Vagina (tissue), 2 donors: Measurements from ENCODE around the gene LCOR.
"Not testable (repeated sequence)": the region's sequence is repeated elsewhere in the genome, so short reads cannot be mapped to it uniquely, and the experiment has no call there.

Source experiments
- POLR2AphosphoS5 ChIP-seq, 2 donors: sonication (generic); formaldehyde crosslinking; IDR thresholded peaks; one replicate each; pipeline ENCODE4 v1.9.0; 2017; ENCODE audit warnings: antibody characterized with exemption in 2 of 2, mild to moderate bottlenecking in 2 of 2, low read depth in 1 of 2; ENCODE audit not compliant: insufficient read depth in 1 of 2
- TF ChIP-seq, protein P1 (sequence below), 3 experiments: fragments of 450-650 bp in 2 of 3; fragments of 200-600 bp in 1 of 3; sonication (generic) in 1 of 3; IDR thresholded peaks; one replicate each; pipeline ENCODE4 v1.5.1; 2017 to 2019; ENCODE audit warnings: antibody characterized with exemption in 3 of 3, mild to moderate bottlenecking in 2 of 3, moderate library complexity in 2 of 3

DNA sequence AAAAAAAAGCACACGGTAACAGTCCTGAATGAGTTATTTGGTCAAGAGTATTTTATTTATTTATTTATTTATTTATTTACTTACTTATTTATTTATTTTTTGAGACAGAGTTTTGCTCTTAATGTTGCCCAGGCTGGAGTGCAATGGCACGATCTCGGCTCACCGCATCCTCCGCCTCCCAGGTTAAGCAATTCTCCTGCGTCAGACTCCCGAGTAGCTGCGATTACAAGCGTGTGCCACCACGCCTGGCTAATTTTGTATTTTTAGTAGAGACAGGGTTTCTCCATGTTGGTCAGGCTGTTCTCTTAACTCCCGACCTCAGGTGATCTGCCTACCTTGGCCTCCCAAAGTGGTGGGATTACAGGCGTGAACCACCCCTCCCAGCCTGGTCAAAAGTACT, 15.3 kb downstream of the LCOR start:
- not testable (repeated sequence) for TF ChIP-seq POLR2AphosphoS5 (IDR thresholded peaks at IDR 0.05; ENCODE audit: insufficient read depth in 1 of 2, low read depth in 1 of 2)
- TF ChIP-seq, protein P1, sequence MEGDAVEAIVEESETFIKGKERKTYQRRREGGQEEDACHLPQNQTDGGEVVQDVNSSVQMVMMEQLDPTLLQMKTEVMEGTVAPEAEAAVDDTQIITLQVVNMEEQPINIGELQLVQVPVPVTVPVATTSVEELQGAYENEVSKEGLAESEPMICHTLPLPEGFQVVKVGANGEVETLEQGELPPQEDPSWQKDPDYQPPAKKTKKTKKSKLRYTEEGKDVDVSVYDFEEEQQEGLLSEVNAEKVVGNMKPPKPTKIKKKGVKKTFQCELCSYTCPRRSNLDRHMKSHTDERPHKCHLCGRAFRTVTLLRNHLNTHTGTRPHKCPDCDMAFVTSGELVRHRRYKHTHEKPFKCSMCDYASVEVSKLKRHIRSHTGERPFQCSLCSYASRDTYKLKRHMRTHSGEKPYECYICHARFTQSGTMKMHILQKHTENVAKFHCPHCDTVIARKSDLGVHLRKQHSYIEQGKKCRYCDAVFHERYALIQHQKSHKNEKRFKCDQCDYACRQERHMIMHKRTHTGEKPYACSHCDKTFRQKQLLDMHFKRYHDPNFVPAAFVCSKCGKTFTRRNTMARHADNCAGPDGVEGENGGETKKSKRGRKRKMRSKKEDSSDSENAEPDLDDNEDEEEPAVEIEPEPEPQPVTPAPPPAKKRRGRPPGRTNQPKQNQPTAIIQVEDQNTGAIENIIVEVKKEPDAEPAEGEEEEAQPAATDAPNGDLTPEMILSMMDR (IDR thresholded peaks at IDR 0.05) = not testable (repeated sequence)
